GM18858 (cell line): Measurements from ENCODE around the gene NUDC.
"Not testable (repeated sequence)": the region's sequence is repeated elsewhere in the genome, so short reads cannot be mapped to it uniquely, and the experiment has no call there.

Source experiments
- ATAC-seq: cut with Tn5 transposase; IDR thresholded peaks from one replicate; pipeline ENCODE4 v1.9.1; 2021; ENCODE audit not compliant: unreplicated experiment

NUDC gene

DNA sequence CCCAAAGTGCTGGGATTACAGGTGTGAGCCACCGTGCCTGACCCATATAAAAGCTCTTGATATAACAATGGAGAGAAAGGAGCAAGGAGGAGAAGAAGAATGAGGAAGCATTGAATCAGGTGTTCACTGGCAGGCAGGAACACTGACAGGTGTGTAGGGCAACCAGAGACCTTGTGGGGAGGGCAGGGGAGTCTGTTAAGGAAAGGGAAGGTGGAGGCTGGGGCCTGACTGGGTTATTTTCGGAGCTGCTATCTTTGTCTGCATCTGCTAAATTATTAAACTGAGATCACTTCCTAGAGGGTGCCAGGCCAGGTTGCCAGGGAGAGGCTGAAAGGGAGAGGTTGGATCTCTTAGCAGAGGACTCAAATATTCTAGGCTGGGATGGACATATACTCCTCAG, 65.1 kb downstream of the NUDC start:
- no peak for ATAC-seq

DNA sequence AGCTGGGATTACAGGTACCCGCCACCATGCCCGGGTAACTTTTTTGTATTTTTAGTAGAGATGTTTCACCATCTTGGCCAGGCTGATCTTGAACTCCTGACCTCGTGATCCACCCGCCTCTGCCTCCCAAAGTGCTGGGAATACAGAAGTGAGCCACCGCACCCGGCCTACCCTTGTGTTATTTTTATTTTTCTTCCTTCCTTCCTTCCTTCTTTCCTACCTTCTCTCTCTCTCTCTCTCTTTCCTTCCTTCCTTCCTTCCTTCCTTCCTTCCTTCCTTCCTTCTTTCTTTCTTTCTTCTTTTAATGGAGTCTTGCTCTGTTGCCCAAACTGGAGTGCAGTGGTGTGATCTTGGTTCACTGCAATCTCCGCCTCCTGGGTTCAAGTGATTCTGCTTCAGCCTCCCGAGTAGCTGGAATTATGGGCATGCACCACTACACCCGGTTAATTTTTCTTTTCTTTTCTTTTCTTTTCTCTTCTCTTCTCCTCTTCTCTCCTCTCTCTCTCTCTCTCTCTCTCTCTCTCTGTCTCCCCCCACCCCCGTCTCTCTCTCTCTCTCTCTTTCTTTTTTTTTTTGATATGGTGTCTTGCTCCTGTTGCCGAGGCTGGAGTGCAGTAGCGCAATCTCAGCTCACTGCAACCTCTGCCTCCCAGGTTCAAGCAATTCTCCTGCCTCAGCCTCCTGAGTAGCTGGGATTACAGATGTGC, 68.0 kb downstream of the NUDC start:
- ATAC-seq: not testable (repeated sequence)

DNA sequence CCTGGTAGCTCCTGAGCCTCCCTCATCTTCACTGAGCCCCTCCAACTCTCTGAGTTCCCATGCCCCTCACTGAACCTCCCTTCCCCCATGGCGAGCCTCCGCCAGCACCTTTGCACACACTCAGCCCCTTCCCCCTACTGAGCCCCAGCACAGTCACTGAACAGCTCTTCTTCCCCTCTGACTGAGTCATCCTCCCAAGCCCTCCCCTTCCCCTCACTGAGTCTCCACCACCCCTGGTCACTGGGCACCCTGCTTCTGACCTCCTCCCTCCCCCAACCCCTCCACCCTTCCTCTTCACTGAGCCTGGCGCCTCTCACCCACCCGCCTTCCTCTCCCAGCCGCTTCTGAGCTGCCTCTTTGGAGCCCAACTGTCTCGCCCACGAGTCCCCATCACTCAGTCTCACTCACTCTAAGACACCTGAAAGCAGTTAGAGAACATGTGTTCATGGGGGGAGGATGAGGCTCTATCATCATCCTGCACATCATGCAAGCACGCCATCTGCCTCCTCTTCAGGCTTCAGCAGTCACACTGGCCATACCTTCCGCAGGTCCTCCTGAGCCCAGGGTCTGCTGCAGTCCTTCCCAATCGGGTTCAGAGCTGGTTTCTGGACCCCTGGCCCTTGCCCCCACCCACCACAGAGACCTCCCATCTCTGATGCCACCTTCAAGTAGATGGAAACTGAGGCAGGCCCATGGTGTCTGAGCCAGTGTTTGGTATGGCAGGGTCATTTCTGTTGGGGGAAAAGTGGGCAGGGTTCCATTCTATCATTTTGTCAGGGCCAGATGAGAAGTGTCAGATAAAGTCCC, 70.0 kb downstream of the NUDC start:
- ATAC-seq: no peak

DNA sequence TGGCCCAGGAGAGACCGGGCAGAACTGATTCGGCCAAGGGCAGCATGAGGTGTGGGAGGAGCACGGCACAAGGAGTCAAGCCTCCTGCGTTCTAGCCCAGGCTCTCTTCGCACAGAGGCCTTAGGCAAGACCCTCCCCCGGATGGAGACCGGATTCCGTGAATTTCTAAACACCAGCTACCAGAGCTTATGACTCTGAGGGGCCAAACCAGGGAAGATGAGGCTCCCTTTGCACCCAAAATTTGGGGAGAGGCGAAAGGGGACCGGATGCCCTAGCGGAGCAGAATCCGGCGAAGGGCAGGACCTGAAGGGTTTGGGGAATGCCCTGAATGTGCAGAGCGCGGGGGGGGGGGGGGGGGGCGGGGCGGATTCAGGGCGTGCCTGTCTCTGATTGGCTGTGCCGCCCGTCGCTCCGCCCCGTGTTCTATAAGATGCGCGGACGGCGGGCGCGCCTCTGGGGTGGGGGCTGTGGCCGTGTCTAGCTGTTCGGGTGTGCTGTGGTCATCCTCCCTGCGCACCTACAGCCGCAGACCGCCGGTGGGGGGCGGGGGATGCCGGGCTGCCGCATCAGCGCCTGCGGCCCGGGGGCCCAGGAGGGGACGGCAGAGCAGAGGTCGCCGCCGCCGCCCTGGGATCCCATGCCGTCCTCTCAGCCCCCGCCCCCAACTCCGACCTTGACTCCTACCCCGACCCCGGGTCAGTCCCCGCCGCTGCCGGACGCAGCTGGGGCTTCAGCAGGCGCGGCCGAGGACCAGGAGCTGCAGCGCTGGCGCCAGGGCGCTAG, 71.9 kb downstream of the NUDC start, which contains the start of gene TRNP1:
Gene TRNP1 (plus strand): TSS at position 456 of the 783 bp plus-strand sequence. CDS start 95 bp downstream, at position 551.
- ATAC-seq: no peak

DNA sequence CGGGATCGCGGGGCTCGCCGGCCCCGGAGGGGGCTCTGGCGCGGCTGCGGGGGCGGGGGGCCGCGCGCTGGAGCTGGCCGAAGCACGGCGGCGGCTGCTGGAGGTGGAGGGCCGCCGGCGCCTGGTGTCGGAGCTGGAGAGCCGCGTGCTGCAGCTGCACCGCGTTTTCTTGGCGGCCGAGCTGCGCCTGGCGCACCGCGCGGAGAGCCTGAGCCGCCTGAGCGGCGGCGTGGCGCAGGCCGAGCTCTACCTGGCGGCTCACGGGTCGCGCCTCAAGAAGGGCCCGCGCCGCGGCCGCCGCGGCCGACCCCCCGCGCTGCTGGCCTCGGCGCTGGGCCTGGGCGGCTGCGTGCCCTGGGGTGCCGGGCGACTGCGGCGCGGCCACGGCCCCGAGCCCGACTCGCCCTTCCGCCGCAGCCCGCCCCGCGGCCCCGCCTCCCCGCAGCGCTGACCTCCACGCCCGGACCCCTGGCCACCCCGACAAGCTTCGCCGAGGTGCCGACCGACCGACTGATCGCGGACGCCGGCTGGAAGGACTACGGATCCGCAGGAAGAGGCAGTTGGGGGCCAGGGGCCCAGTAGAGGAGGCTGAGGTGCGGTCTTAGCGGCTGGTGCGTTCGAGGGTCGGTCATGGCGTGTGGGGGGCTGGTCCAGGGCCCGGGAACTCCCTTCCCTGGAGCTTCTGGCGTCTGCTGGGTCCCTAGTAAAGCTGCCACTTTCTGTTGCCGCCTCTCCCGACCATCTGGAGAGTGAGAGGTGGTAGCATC, 72.7 kb downstream of the NUDC start:
- no peak for ATAC-seq

DNA sequence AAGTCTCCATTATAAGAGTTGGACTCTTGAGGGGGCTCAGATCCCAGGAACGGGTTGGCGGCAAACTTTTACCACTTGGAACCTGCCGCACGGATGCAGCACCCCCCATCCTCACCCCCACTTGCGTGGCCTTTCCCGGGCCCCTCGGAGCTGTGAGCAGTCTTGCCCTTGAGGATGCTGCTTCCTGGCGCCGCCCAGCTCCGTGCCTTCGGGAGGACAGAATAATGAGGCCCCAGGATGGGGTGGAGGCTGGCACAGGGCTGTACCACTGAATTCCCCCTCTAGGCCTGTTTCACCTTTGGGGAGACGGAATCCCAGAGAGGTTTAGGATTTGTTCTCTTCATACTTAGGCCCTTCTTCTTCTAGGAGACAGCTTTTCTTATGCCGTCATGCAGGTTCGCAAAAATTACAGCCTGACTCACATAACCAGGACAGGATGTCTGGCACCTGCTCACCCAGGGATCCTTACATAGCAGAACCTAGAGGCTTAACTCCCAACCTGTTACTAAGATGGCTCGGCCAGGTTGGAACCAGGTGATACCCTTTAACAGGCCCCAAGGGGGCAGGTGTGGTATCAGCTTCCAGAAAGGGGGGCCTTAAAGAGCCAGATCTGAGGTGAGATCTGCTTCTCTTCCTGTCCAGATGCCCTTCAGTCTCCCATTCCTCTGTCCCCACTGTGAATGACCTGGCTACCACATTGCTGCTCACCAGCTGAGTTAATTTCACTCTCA, 73.4 kb downstream of the NUDC start:
- ATAC-seq: no peak

DNA sequence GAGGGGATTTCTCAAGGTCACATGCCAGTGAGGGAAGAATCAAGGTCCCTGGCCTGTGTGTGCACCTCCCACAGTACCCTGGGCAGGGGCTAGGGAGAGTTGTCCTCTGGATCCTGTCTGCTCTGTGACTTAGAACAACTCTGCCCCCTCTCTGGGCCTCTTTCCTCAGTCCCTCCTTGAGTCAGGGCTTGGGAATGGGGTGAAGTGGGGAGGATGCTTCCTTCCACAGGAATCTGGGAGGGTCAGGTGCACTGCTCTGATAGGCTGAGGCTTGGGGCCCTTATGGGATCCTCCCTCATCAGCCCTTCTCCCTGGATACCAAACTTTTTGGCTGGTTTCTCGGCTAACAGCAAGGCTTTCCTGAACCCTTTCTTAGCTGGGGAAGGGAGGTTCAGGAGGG, 74.5 kb downstream of the NUDC start:
- ATAC-seq: no peak
